ENCODE data around the gene RAB30.

DNA sequence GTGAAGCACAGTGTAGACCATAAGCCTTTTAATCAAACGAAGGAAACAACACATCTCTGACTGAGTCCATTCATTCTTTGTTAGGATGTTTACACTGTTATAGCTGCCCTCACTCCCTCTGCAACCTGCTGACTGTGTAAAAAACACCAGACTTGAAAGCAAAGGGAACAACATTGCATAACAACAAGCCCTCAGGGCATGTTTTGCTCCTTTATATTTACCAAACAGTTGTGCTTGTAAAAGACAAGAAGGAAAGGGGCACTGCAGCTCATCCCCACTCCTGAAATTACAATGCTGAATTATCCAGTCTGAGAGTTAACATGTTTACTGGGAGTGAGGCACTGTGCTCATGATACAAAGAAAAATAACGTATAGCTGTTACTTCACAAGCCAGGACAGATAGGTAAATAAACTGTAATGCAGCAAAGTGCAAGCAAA is 46.4 kb downstream of the RAB30 start:
- TF ChIP-seq CTCF (IDR thresholded peaks at IDR 0.05) = no peak
- TF ChIP-seq POLR2A (IDR thresholded peaks at IDR 0.05) = no peak
